PC-3 (cell line): ENCODE results near the gene PIR. TPM values are rescaled to one million over a fixed set of nuclear protein-coding genes. Genes with fewer than 3 reads are reported as not detected.

ENCODE experiments used
- ATAC-seq: fragments of 200-7000 bp; cut with Tn5 transposase; 2 replicates; pipeline ENCODE4 v1.9.1; 2020; ENCODE audit warnings: mild to moderate bottlenecking, moderate library complexity
- BruUV-seq: library from RNA; stranded (reverse); fragments of 400-500 nt; replicated peaks from 2 replicates; lab custom pipeline; 2021; lab: Mats Ljungman, UMichigan
- CTCF ChIA-PET: fragments of 300-600 bp; sonication (Branson Sonifier 250); formaldehyde crosslinking; loops from one replicate; lab custom pipeline; 2022; ENCODE audit warnings: antibody characterized with exemption; lab: Charles Lee
- POLR2A ChIA-PET: fragments of 300-600 bp; sonication (Branson Sonifier 250); formaldehyde crosslinking; loops from one replicate; lab custom pipeline; 2022; ENCODE audit warnings: antibody characterized with exemption; ENCODE audit not compliant: unreplicated experiment; lab: Charles Lee
- DNase-seq: peaks from one replicate; pipeline ENCODE4 v3.0.0-alpha.2; 2015
- H2AFZ ChIP-seq: fragments of 300-600 bp; sonication (generic); 2 replicates; pipeline ENCODE4 v1.6.0; 2016; ENCODE audit warnings: antibody characterized with exemption, low read length
- H3F3A ChIP-seq: fragments of 300-600 bp; sonication (generic); one replicate; pipeline ENCODE4 v1.6.0; 2017; ENCODE audit warnings: antibody characterized with exemption, low read length, control low read depth, mild to moderate bottlenecking; ENCODE audit not compliant: unreplicated experiment
- H3K27ac ChIP-seq: fragments of 300-600 bp; sonication (generic); 2 replicates; pipeline ENCODE4 v1.5.1; 2016; ENCODE audit warnings: mild to moderate bottlenecking, low read length
- H3K27me3 ChIP-seq: fragments of 300-600 bp; sonication (generic); 2 replicates; pipeline ENCODE4 v1.6.1; 2016; ENCODE audit warnings: low read length, mixed read lengths
- H3K36me3 ChIP-seq: fragments of 300-600 bp; sonication (generic); 2 replicates; pipeline ENCODE4 v1.6.1; 2016; ENCODE audit warnings: low read depth, mixed run types, low read length, mixed read lengths
- H3K4me1 ChIP-seq: fragments of 300-600 bp; sonication (generic); 2 replicates; pipeline ENCODE4 v1.5.1; 2016; ENCODE audit warnings: low read length; ENCODE audit not compliant: insufficient read depth
- H3K4me2 ChIP-seq: fragments of 300-600 bp; sonication (generic); 2 replicates; pipeline ENCODE4 v1.6.0; 2016; ENCODE audit warnings: low read length
- H3K4me3 ChIP-seq: fragments of 300-600 bp; sonication (generic); 2 replicates; pipeline ENCODE4 v1.5.1; 2016; ENCODE audit warnings: mild to moderate bottlenecking, low read length, mixed read lengths
- H3K79me2 ChIP-seq: fragments of 300-600 bp; sonication (generic); 2 replicates; pipeline ENCODE4 v1.6.1; 2017; ENCODE audit warnings: low read length, mixed read lengths
- H3K9ac ChIP-seq: fragments of 300-600 bp; sonication (generic); 2 replicates; pipeline ENCODE4 v1.6.0; 2016; ENCODE audit warnings: mild to moderate bottlenecking, low read length
- H3K9me2 ChIP-seq: fragments of 300-600 bp; sonication (generic); replicated peaks from 2 replicates; pipeline ENCODE4 v1.6.1; 2016; ENCODE audit warnings: mixed run types, low read length, mixed read lengths
- H3K9me3 ChIP-seq: fragments of 300-600 bp; sonication (generic); 2 replicates; pipeline ENCODE4 v1.6.1; 2016; ENCODE audit warnings: low read length, mixed read lengths
- H4K20me1 ChIP-seq: fragments of 300-600 bp; sonication (generic); 2 replicates; pipeline ENCODE4 v1.6.1; 2016; ENCODE audit warnings: low read length, mixed read lengths
- EZH2 ChIP-seq: fragments of 300-600 bp; sonication (generic); IDR thresholded peaks from one replicate; pipeline ENCODE4 v1.6.1; 2017; ENCODE audit warnings: antibody characterized with exemption, mild to moderate bottlenecking, low read length; ENCODE audit not compliant: unreplicated experiment
- EZH2phosphoT487 ChIP-seq: fragments of 300-600 bp; sonication (generic); IDR thresholded peaks from 2 replicates; pipeline ENCODE4 v1.6.1; 2018; ENCODE audit warnings: mild to moderate bottlenecking, antibody characterized with exemption, low read length, borderline replicate concordance
- intact Hi-C: fragments of 100-400 bp; cut with micrococcal nuclease; formaldehyde crosslinking; loops from 2 replicates; pipeline ENCODE4 v1.9.0; 2023
- total RNA-seq: library from RNA; depleted of rRNA; stranded (reverse); fragments of >200 nt; gene quantifications from 2 replicates; pipeline ENCODE4 v1.2.3, GENCODE V29; 2014
- TF ChIP-seq, protein P1 (sequence below): fragments of 300-600 bp; sonication (generic); conservative IDR thresholded peaks from 2 replicates; pipeline ENCODE4 v1.5.1; 2017; ENCODE audit warnings: antibody characterized with exemption, low read depth, mild to moderate bottlenecking, low read length

The PIR gene
- total RNA-seq, 1 experiment from 2014 or later = 50.8 TPM

DNA sequence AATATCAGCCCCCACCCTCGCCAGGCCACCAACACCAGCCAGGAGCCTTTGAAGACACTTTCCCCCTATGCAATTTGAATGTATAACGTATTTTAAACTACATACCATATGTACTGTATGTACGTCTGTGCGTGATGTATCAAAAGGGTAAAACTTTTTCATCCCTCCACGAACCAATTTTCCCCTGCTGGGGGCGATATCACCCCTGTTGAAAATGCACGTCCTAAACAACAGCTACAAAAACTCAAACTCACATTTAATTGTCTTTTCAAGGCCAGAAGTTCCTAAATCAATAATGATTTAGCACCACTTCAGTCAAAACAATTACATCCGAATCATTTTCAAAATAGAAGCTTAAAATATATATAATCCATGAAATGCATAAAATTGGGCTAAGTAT lies 110.3 kb downstream of the PIR start:
- no peak overlapping the region for H3K4me3 ChIP-seq
- no peaks in the 10 kb centered on the region for H4K20me1 ChIP-seq
- no peaks in the 10 kb centered on the region for H3K9me3 ChIP-seq
- no peak overlapping the region for H3K9ac ChIP-seq
- H3K4me2 ChIP-seq = no peak overlapping the region
- no TSS peak for BruUV-seq
- POLR2A ChIA-PET = no interaction called here
- no peaks in the 10 kb centered on the region for H3K4me1 ChIP-seq
- H3K27ac ChIP-seq = no peak overlapping the region
- TF ChIP-seq EZH2phosphoT487 (no peak), EZH2 (no peak)
- TF ChIP-seq, protein P1, sequence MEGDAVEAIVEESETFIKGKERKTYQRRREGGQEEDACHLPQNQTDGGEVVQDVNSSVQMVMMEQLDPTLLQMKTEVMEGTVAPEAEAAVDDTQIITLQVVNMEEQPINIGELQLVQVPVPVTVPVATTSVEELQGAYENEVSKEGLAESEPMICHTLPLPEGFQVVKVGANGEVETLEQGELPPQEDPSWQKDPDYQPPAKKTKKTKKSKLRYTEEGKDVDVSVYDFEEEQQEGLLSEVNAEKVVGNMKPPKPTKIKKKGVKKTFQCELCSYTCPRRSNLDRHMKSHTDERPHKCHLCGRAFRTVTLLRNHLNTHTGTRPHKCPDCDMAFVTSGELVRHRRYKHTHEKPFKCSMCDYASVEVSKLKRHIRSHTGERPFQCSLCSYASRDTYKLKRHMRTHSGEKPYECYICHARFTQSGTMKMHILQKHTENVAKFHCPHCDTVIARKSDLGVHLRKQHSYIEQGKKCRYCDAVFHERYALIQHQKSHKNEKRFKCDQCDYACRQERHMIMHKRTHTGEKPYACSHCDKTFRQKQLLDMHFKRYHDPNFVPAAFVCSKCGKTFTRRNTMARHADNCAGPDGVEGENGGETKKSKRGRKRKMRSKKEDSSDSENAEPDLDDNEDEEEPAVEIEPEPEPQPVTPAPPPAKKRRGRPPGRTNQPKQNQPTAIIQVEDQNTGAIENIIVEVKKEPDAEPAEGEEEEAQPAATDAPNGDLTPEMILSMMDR = peak; percentile 53
- H3K79me2 ChIP-seq = no peaks in the 10 kb centered on the region
- H3F3A ChIP-seq = no peaks in the 10 kb centered on the region
- no peaks in the 10 kb centered on the region for H3K9me2 ChIP-seq
- CTCF ChIA-PET = no interaction called here
- intact Hi-C loops = no loop called here
- ATAC-seq (no peak), DNase-seq (peak; percentile 2)
- H2AFZ ChIP-seq = no peak overlapping the region
- no peaks in the 10 kb centered on the region for H3K36me3 ChIP-seq
- no peaks in the 10 kb centered on the region for H3K27me3 ChIP-seq

DNA sequence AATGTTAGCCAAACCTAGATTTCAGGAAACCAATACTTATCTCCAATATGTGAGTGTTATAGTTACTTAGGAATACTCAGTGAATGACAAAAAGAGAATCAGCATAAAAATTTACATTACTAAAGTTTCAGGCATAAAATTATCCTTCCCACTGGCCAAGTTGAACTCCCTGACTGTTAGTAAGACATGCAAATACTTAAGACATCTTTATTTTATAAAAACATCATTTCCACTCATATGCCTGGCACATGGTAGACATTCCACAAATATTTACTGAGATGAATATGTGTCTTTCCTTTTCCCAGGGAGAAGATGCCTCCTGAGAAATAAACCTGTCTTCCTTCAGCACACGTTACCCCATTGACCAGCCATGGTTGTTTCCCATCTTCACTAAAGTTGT lies 116.2 kb downstream of the PIR start:
- no peaks in the 10 kb centered on the region for H4K20me1 ChIP-seq
- no TSS peak for BruUV-seq
- CTCF ChIA-PET = no interaction called here
- intact Hi-C loops = no loop called here
- no peak overlapping the region for H3K9ac ChIP-seq
- H3K79me2 ChIP-seq = no peaks in the 10 kb centered on the region
- DNase-seq (no peak), ATAC-seq (no peak)
- H3K27ac ChIP-seq = no peak overlapping the region
- no peaks in the 10 kb centered on the region for H3K4me1 ChIP-seq
- H3K27me3 ChIP-seq = no peaks in the 10 kb centered on the region
- no peaks in the 10 kb centered on the region for H3F3A ChIP-seq
- no peak overlapping the region for H2AFZ ChIP-seq
- no peaks in the 10 kb centered on the region for H3K9me2 ChIP-seq
- POLR2A ChIA-PET = no interaction called here
- H3K9me3 ChIP-seq = no peaks in the 10 kb centered on the region
- TF ChIP-seq EZH2phosphoT487 = no peak
- TF ChIP-seq, protein P1 = no peak
- no peak for TF ChIP-seq EZH2
- H3K36me3 ChIP-seq = no peaks in the 10 kb centered on the region
- H3K4me3 ChIP-seq = no peak overlapping the region
- no peak overlapping the region for H3K4me2 ChIP-seq

DNA sequence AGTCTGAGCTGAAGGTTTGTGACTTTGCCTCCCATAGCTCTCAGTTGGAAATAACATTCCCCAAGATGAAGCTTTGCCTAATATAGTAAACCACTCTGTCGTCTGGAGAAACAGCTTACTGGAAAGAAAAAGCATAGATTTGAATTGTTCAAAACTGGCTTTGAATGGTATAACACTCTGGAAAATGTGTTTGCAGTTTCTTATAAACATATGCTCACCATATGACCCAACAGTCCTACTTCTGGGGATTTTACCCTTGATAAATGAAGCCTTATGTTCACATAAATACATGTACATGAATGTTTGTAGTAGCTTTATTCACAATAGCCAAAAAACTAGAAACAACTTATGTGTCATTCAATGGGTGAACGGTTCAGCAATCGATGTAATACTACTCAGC lies 119.2 kb downstream of the PIR start:
- H3K9ac ChIP-seq = no peak overlapping the region
- DNase-seq = no peak
- no peak overlapping the region for H3K4me3 ChIP-seq
- ChIA-PET POLR2A (no interaction called here), CTCF (no interaction called here)
- no TSS peak for BruUV-seq
- H3K79me2 ChIP-seq = no peaks in the 10 kb centered on the region
- no peaks in the 10 kb centered on the region for H3K27me3 ChIP-seq
- no peaks in the 10 kb centered on the region for H3F3A ChIP-seq
- H3K36me3 ChIP-seq = no peaks in the 10 kb centered on the region
- no peaks in the 10 kb centered on the region for H3K9me3 ChIP-seq
- H3K27ac ChIP-seq = no peak overlapping the region
- TF ChIP-seq, protein P1 = no peak
- TF ChIP-seq EZH2phosphoT487 (no peak), EZH2 (no peak)
- H2AFZ ChIP-seq = no peak overlapping the region
- no peak for ATAC-seq
- no peaks in the 10 kb centered on the region for H3K9me2 ChIP-seq
- no peak overlapping the region for H3K4me2 ChIP-seq
- intact Hi-C loops = no loop called here
- no peaks in the 10 kb centered on the region for H3K4me1 ChIP-seq
- no peaks in the 10 kb centered on the region for H4K20me1 ChIP-seq
